Fibroblast of lung (primary cell): Measurements from ENCODE around the gene HEG1. TPM values are rescaled to one million over a fixed set of nuclear protein-coding genes. Genes with fewer than 3 reads are reported as not detected.

Experiments used
- DNase-seq, 2 donors: peaks; one replicate each; pipeline versions ENCODE4 v3.0.0 to v3.0.0-alpha.2; 2010; ENCODE audit warnings: low read depth in 2 of 2
- H2AFZ ChIP-seq: 2 replicates; pipeline ENCODE4 v1.5.1; 2012; ENCODE audit warnings: low read length, control low read depth, inconsistent platforms
- H3K27ac ChIP-seq: 2 replicates; pipeline ENCODE4 v1.5.1; 2011; ENCODE audit warnings: low read length, control low read depth; ENCODE audit not compliant: insufficient read depth
- H3K27me3 ChIP-seq: 2 replicates; pipeline ENCODE4 v1.5.1; 2011; ENCODE audit warnings: mild to moderate bottlenecking, low read length; ENCODE audit not compliant: control insufficient read depth, insufficient read depth
- H3K36me3 ChIP-seq: 2 replicates; pipeline ENCODE4 v1.5.1; 2011; ENCODE audit warnings: low read length; ENCODE audit not compliant: control insufficient read depth, insufficient read depth
- H3K4me1 ChIP-seq: 2 replicates; pipeline ENCODE4 v1.5.1; 2011; ENCODE audit warnings: low read length; ENCODE audit not compliant: control insufficient read depth, insufficient read depth; ENCODE audit errors: extremely low read depth
- H3K4me2 ChIP-seq: 2 replicates; pipeline ENCODE4 v1.5.1; 2011; ENCODE audit warnings: low read length, control low read depth; ENCODE audit not compliant: insufficient read depth; ENCODE audit errors: extremely low read depth
- H3K4me3 ChIP-seq, 4 experiments: fragments of 200-600 bp in 1 of 4; sonication (generic) in 1 of 4; replicated peaks in 1 of 4; 2 replicates each; pipeline ENCODE4 v1.5.1; 2011 to 2016; ENCODE audit warnings: low read length in 4 of 4, low read depth in 3 of 4, mild to moderate bottlenecking in 3 of 4, control low read depth in 2 of 4, inconsistent platforms in 1 of 4, mixed read lengths in 1 of 4; ENCODE audit not compliant: insufficient read depth in 1 of 4; ENCODE audit errors: control extremely low read depth in 1 of 4
- H3K79me2 ChIP-seq: 2 replicates; pipeline ENCODE4 v1.5.1; 2012; ENCODE audit warnings: mild to moderate bottlenecking, low read length, inconsistent platforms; ENCODE audit not compliant: control insufficient read depth, insufficient read depth
- H3K9ac ChIP-seq: 2 replicates; pipeline ENCODE4 v1.5.1; 2011; ENCODE audit warnings: mild to moderate bottlenecking, low read length, control low read depth; ENCODE audit not compliant: insufficient read depth
- H3K9me3 ChIP-seq: 2 replicates; pipeline ENCODE4 v1.5.1; 2012; ENCODE audit warnings: low read depth, low read length; ENCODE audit not compliant: control insufficient read depth, insufficient read depth
- H4K20me1 ChIP-seq: 2 replicates; pipeline ENCODE4 v1.5.1; 2011; ENCODE audit warnings: low read length; ENCODE audit not compliant: control insufficient read depth, insufficient read depth; ENCODE audit errors: extremely low read depth
- EZH2 ChIP-seq: IDR thresholded peaks from 2 replicates; pipeline ENCODE4 v1.5.1; 2012; ENCODE audit warnings: low read length, control low read depth, mild to moderate bottlenecking; ENCODE audit errors: missing control alignments
- polyA plus RNA-seq, 2 donors: library from polyadenylated mRNA; depleted of rRNA in 1 of 2; stranded (reverse) in 1 of 2; unstranded in 1 of 2; fragments of >200 nt; gene quantifications; 2 replicates each; pipeline ENCODE4 v1.2.1, GENCODE V29; 2011 to 2012; ENCODE audit warnings: missing spikeins in 1 of 2
- total RNA-seq: library from RNA; depleted of rRNA; stranded (reverse); fragments of >200 nt; gene quantifications from 2 replicates; pipeline ENCODE4 v1.2.1, GENCODE V29; 2014
- TF ChIP-seq, protein P1 (sequence below), 2 donors: IDR thresholded peaks in 1 of 2; conservative IDR thresholded peaks in 1 of 2; 1 replicate in 1 of 2; 2 replicates in 1 of 2; pipeline ENCODE4 v1.5.1; 2011 to 2012; ENCODE audit warnings: low read length in 2 of 2, control low read depth in 1 of 2, inconsistent platforms in 1 of 2, low read depth in 1 of 2, mild to moderate bottlenecking in 1 of 2

Gene HEG1
- total and polyA plus RNA-seq, 2 donors (not counting 1 experiment from before 2014, with no cell fraction given), result 137 to 305 TPM

- H4K20me1 ChIP-seq, result no peaks in the 10 kb centered on the region
- no peaks in the 10 kb centered on the region for H3K9me3 ChIP-seq
- H2AFZ ChIP-seq, result no peak overlapping the region
- no peak overlapping the region for H3K4me3 ChIP-seq
- H3K4me1 ChIP-seq, result peaks cover 43% of the 10 kb centered on the region
- peaks cover 11% of the 10 kb centered on the region for H3K36me3 ChIP-seq
- H3K4me2 ChIP-seq, result no peak overlapping the region
- TF ChIP-seq EZH2, result no peak
- TF ChIP-seq, protein P1, sequence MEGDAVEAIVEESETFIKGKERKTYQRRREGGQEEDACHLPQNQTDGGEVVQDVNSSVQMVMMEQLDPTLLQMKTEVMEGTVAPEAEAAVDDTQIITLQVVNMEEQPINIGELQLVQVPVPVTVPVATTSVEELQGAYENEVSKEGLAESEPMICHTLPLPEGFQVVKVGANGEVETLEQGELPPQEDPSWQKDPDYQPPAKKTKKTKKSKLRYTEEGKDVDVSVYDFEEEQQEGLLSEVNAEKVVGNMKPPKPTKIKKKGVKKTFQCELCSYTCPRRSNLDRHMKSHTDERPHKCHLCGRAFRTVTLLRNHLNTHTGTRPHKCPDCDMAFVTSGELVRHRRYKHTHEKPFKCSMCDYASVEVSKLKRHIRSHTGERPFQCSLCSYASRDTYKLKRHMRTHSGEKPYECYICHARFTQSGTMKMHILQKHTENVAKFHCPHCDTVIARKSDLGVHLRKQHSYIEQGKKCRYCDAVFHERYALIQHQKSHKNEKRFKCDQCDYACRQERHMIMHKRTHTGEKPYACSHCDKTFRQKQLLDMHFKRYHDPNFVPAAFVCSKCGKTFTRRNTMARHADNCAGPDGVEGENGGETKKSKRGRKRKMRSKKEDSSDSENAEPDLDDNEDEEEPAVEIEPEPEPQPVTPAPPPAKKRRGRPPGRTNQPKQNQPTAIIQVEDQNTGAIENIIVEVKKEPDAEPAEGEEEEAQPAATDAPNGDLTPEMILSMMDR (conservative IDR thresholded peaks at IDR 0.05 in 1 of 2, IDR thresholded peaks at IDR 0.05 in 1 of 2; ENCODE audit: low read depth in 1 of 2, low read length in 2 of 2), result no peak
- H3K9ac ChIP-seq, result no peak overlapping the region
- H3K27ac ChIP-seq, result no peak overlapping the region
- DNase-seq, result no peak
- H3K27me3 ChIP-seq, result no peaks in the 10 kb centered on the region
- peaks cover 91% of the 10 kb centered on the region for H3K79me2 ChIP-seq
Measured at GRCh38 chr3:125048282-125048681, 7.5 kb downstream of the HEG1 start.

GRCh38 chr3:125045965-125046364, 9.8 kb downstream of the HEG1 start:
- no peaks in the 10 kb centered on the region for H3K27me3 ChIP-seq
- H4K20me1 ChIP-seq, result no peaks in the 10 kb centered on the region
- H3K36me3 ChIP-seq, result peaks cover 13% of the 10 kb centered on the region
- H3K4me3 ChIP-seq, result no peak overlapping the region
- TF ChIP-seq, protein P1 (conservative IDR thresholded peaks at IDR 0.05 in 1 of 2, IDR thresholded peaks at IDR 0.05 in 1 of 2; ENCODE audit: low read depth in 1 of 2, low read length in 2 of 2), result peak; percentile 32 to 58
- TF ChIP-seq EZH2, result no peak
- peaks cover 95% of the 10 kb centered on the region for H3K79me2 ChIP-seq
- peak overlapping the region; percentile 69 for H3K4me2 ChIP-seq
- H3K27ac ChIP-seq, result peak overlapping the region; percentile 30
- peak; percentile 78 to 92 for DNase-seq
- no peak overlapping the region for H2AFZ ChIP-seq
- no peaks in the 10 kb centered on the region for H3K9me3 ChIP-seq
- H3K9ac ChIP-seq, result no peak overlapping the region
- peaks cover 45% of the 10 kb centered on the region for H3K4me1 ChIP-seq

- H3K9ac ChIP-seq, result no peak overlapping the region
- peaks cover 13% of the 10 kb centered on the region for H3K36me3 ChIP-seq
- TF ChIP-seq, protein P1 (conservative IDR thresholded peaks at IDR 0.05 in 1 of 2, IDR thresholded peaks at IDR 0.05 in 1 of 2; ENCODE audit: low read depth in 1 of 2, low read length in 2 of 2), result no peak
- no peak for TF ChIP-seq EZH2
- H3K79me2 ChIP-seq, result peaks cover 95% of the 10 kb centered on the region
- peaks cover 49% of the 10 kb centered on the region for H3K4me1 ChIP-seq
- H3K4me3 ChIP-seq, result no peak overlapping the region
- peak overlapping the region; percentile 8 for H3K27ac ChIP-seq
- no peaks in the 10 kb centered on the region for H3K9me3 ChIP-seq
- no peaks in the 10 kb centered on the region for H4K20me1 ChIP-seq
- H2AFZ ChIP-seq, result no peak overlapping the region
- peak overlapping the region; percentile 69 for H3K4me2 ChIP-seq
- no peaks in the 10 kb centered on the region for H3K27me3 ChIP-seq
- no peak for DNase-seq
Measured at GRCh38 chr3:125045194-125045593, 10.6 kb downstream of the HEG1 start.
